Measurements from ENCODE around the gene LAGE3. TPM values are rescaled to one million over a fixed set of nuclear protein-coding genes. Genes with fewer than 3 reads are reported as not detected.

The LAGE3 gene
- total and polyA plus RNA-seq, 3 experiments from 2014 or later, result 51.2 to 74.6 (median 72.5) TPM

GRCh38 chrX:154465601-154466000 lies 13.5 kb downstream of the LAGE3 start:
- H3K27me3 Mint-ChIP-seq, result no peaks in the 10 kb centered on the region
- no peak overlapping the region for H3K4me3 Mint-ChIP-seq
- CTCF ChIA-PET, result no interaction called here
- H3K27me3 ChIP-seq (ENCODE audit: insufficient read depth, low read length, poor library complexity, severe bottlenecking), result no peaks in the 10 kb centered on the region
- no peaks in the 10 kb centered on the region for H3K9me3 ChIP-seq (ENCODE audit: low read length)
- POLR2A ChIA-PET, result no interaction called here
- no peak overlapping the region for H3K4me3 ChIP-seq (ENCODE audit: low read length)
- no peak overlapping the region for H3K27ac ChIP-seq (ENCODE audit: low read depth, low read length)
- H3K9me3 Mint-ChIP-seq, result no peaks in the 10 kb centered on the region
- peak overlapping the region in 2 of 8 donors; percentile 65 to 81 for H3K27ac Mint-ChIP-seq
- no peak for DNase-seq
- no peaks in the 10 kb centered on the region for H3K36me3 ChIP-seq (ENCODE audit: insufficient read depth, low read length)
- H3K4me1 Mint-ChIP-seq, result peaks cover 9 to 14% (median 9%) of the 10 kb centered on the region in 3 donors
- H3K36me3 Mint-ChIP-seq, result peaks cover 0 to 60% (median 2%) of the 10 kb centered on the region in 3 donors
- no peaks in the 10 kb centered on the region for H3K4me1 ChIP-seq (ENCODE audit: insufficient read depth, low read length)

GRCh38 chrX:154464806-154465365 lies 14.2 kb downstream of the LAGE3 start:
- POLR2A ChIA-PET, result no interaction called here
- Mint-ChIP-seq H3K27me3 (no peaks in the 10 kb centered on the region), H3K27ac (peak overlapping the region in 1 of 8 donors; percentile 81), H3K9me3 (no peaks in the 10 kb centered on the region), H3K4me1 (peaks cover 9 to 20% (median 11%) of the 10 kb centered on the region in 3 donors), H3K4me3 (peak overlapping the region in 1 of 7 donors; percentile 44), H3K36me3 (peaks cover 0 to 52% (median 2%) of the 10 kb centered on the region in 3 donors)
- Histone ChIP-seq H3K27ac (ENCODE audit: low read depth, low read length) (no peak overlapping the region), H3K4me1 (ENCODE audit: insufficient read depth, low read length) (no peaks in the 10 kb centered on the region), H3K4me3 (ENCODE audit: low read length) (no peak overlapping the region), H3K27me3 (ENCODE audit: insufficient read depth, low read length, poor library complexity, severe bottlenecking) (no peaks in the 10 kb centered on the region), H3K9me3 (ENCODE audit: low read length) (no peaks in the 10 kb centered on the region), H3K36me3 (ENCODE audit: insufficient read depth, low read length) (no peaks in the 10 kb centered on the region)
- DNase-seq, result no peak
- CTCF ChIA-PET, result no interaction called here

- Histone ChIP-seq H3K4me1 (ENCODE audit: insufficient read depth, low read length) (peaks cover 5% of the 10 kb centered on the region), H3K27me3 (ENCODE audit: insufficient read depth, low read length, poor library complexity, severe bottlenecking) (no peaks in the 10 kb centered on the region), H3K4me3 (ENCODE audit: low read length) (no peak overlapping the region), H3K9me3 (ENCODE audit: low read length) (no peaks in the 10 kb centered on the region), H3K27ac (ENCODE audit: low read depth, low read length) (no peak overlapping the region), H3K36me3 (ENCODE audit: insufficient read depth, low read length) (no peaks in the 10 kb centered on the region)
- peaks cover 9 to 30% (median 15%) of the 10 kb centered on the region in 3 donors for H3K4me1 Mint-ChIP-seq
- DNase-seq, result no peak
- H3K4me3 Mint-ChIP-seq, result no peak overlapping the region
- ChIA-PET CTCF (interaction anchor here (1.0 kb wide), 1 partner anchor 13 kb away, joined by 3 read pairs; no protein-coding TSS in a partner anchor), POLR2A (no interaction called here)
- H3K9me3 Mint-ChIP-seq, result no peaks in the 10 kb centered on the region
- H3K27me3 Mint-ChIP-seq, result no peaks in the 10 kb centered on the region
- H3K36me3 Mint-ChIP-seq, result peaks cover 0 to 45% (median 2%) of the 10 kb centered on the region in 3 donors
- H3K27ac Mint-ChIP-seq, result no peak overlapping the region
Measured at GRCh38 chrX:154463611-154464220, 15.4 kb downstream of the LAGE3 start.

GRCh38 chrX:154462396-154462795 lies 16.7 kb downstream of the LAGE3 start:
- no peak for DNase-seq
- peaks cover 11 to 31% (median 16%) of the 10 kb centered on the region in 3 donors for H3K4me1 Mint-ChIP-seq
- Histone ChIP-seq H3K4me3 (ENCODE audit: low read length) (no peak overlapping the region), H3K36me3 (ENCODE audit: insufficient read depth, low read length) (no peaks in the 10 kb centered on the region), H3K4me1 (ENCODE audit: insufficient read depth, low read length) (peaks cover 5% of the 10 kb centered on the region), H3K27ac (ENCODE audit: low read depth, low read length) (no peak overlapping the region), H3K9me3 (ENCODE audit: low read length) (no peaks in the 10 kb centered on the region), H3K27me3 (ENCODE audit: insufficient read depth, low read length, poor library complexity, severe bottlenecking) (no peaks in the 10 kb centered on the region)
- POLR2A ChIA-PET, result no interaction called here
- no peak overlapping the region for H3K4me3 Mint-ChIP-seq
- H3K9me3 Mint-ChIP-seq, result no peaks in the 10 kb centered on the region
- H3K27ac Mint-ChIP-seq, result peak overlapping the region in 1 of 8 donors; percentile 54
- peaks cover 0 to 1% of the 10 kb centered on the region in 2 donors for H3K27me3 Mint-ChIP-seq
- H3K36me3 Mint-ChIP-seq, result peaks cover 0 to 40% (median 2%) of the 10 kb centered on the region in 3 donors
- CTCF ChIA-PET, result no interaction called here

GRCh38 chrX:154460326-154460725 lies 18.8 kb downstream of the LAGE3 start:
- DNase-seq, result no peak
- Mint-ChIP-seq H3K27me3 (peaks cover 0 to 1% of the 10 kb centered on the region in 2 donors), H3K4me3 (peak overlapping the region in 3 of 7 donors; percentile 47 to 85 (median 64)), H3K4me1 (peaks cover 14 to 34% (median 18%) of the 10 kb centered on the region in 3 donors), H3K27ac (peak overlapping the region in 1 of 8 donors; percentile 75), H3K9me3 (no peaks in the 10 kb centered on the region), H3K36me3 (peaks cover 0 to 29% (median 2%) of the 10 kb centered on the region in 3 donors)
- CTCF ChIA-PET, result no interaction called here
- Histone ChIP-seq H3K27me3 (ENCODE audit: insufficient read depth, low read length, poor library complexity, severe bottlenecking) (no peaks in the 10 kb centered on the region), H3K4me1 (ENCODE audit: insufficient read depth, low read length) (peaks cover 5% of the 10 kb centered on the region), H3K9me3 (ENCODE audit: low read length) (no peaks in the 10 kb centered on the region), H3K36me3 (ENCODE audit: insufficient read depth, low read length) (no peaks in the 10 kb centered on the region), H3K27ac (ENCODE audit: low read depth, low read length) (no peak overlapping the region), H3K4me3 (ENCODE audit: low read length) (no peak overlapping the region)
- POLR2A ChIA-PET, result no interaction called here

- peaks cover 0 to 1% of the 10 kb centered on the region in 2 donors for H3K27me3 Mint-ChIP-seq
- CTCF ChIA-PET, result interaction anchor here (1.3 kb wide), 1 partner anchor 61 kb away, joined by 4 read pairs; no protein-coding TSS in a partner anchor
- Histone ChIP-seq H3K36me3 (ENCODE audit: insufficient read depth, low read length) (no peaks in the 10 kb centered on the region), H3K4me3 (ENCODE audit: low read length) (no peak overlapping the region), H3K9me3 (ENCODE audit: low read length) (no peaks in the 10 kb centered on the region), H3K27me3 (ENCODE audit: insufficient read depth, low read length, poor library complexity, severe bottlenecking) (no peaks in the 10 kb centered on the region), H3K4me1 (ENCODE audit: insufficient read depth, low read length) (peaks cover 5% of the 10 kb centered on the region), H3K27ac (ENCODE audit: low read depth, low read length) (no peak overlapping the region)
- peaks cover 0 to 25% (median 2%) of the 10 kb centered on the region in 3 donors for H3K36me3 Mint-ChIP-seq
- DNase-seq, result no peak
- peak overlapping the region in 5 of 7 donors; percentile 41 to 85 (median 64) for H3K4me3 Mint-ChIP-seq
- no peak overlapping the region for H3K27ac Mint-ChIP-seq
- no peaks in the 10 kb centered on the region for H3K9me3 Mint-ChIP-seq
- POLR2A ChIA-PET, result interaction anchor here (0.8 to 1.4 kb wide), 3 partner anchors 8 to 31 kb away, joined by 3 to 4 read pairs (median 3); partner anchors contain the start of genes FAM50A and SLC10A3
- peaks cover 14 to 34% (median 18%) of the 10 kb centered on the region in 3 donors for H3K4me1 Mint-ChIP-seq
Measured at GRCh38 chrX:154459832-154460231, 19.2 kb downstream of the LAGE3 start.

- Histone ChIP-seq H3K27ac (ENCODE audit: low read depth, low read length) (peak overlapping the region; percentile 54), H3K36me3 (ENCODE audit: insufficient read depth, low read length) (no peaks in the 10 kb centered on the region), H3K4me3 (ENCODE audit: low read length) (peak overlapping the region; percentile 55), H3K9me3 (ENCODE audit: low read length) (no peaks in the 10 kb centered on the region), H3K27me3 (ENCODE audit: insufficient read depth, low read length, poor library complexity, severe bottlenecking) (no peaks in the 10 kb centered on the region), H3K4me1 (ENCODE audit: insufficient read depth, low read length) (peaks cover 5% of the 10 kb centered on the region)
- no peak for DNase-seq
- H3K4me1 Mint-ChIP-seq, result peaks cover 14 to 34% (median 18%) of the 10 kb centered on the region in 3 donors
- peaks cover 0 to 4% of the 10 kb centered on the region in 2 donors for H3K27me3 Mint-ChIP-seq
- peak overlapping the region; percentile 77 to 92 (median 83) for H3K4me3 Mint-ChIP-seq
- POLR2A ChIA-PET, result interaction anchor here (0.6 to 1.4 kb wide), 7 partner anchors 9 to 31 kb away, joined by 3 to 4 read pairs (median 3); partner anchors contain the start of genes FAM50A and SLC10A3
- H3K36me3 Mint-ChIP-seq, result peaks cover 0 to 24% (median 2%) of the 10 kb centered on the region in 3 donors
- CTCF ChIA-PET, result interaction anchor here (1.3 kb wide), 1 partner anchor 60 kb away, joined by 4 read pairs; no protein-coding TSS in a partner anchor
- H3K9me3 Mint-ChIP-seq, result no peaks in the 10 kb centered on the region
- peak overlapping the region; percentile 26 to 94 (median 54) for H3K27ac Mint-ChIP-seq
Measured at GRCh38 chrX:154458954-154459778, 19.9 kb downstream of the LAGE3 start.

Data from CD8-positive, alpha-beta memory T cell (primary cell).